HS-27A (cell line): Measurements from ENCODE around the gene SLC16A3.
A peak's percentile ranks its signal among the peaks of the same experiment; 100 is the strongest.
"Not testable (repeated sequence)": the region's sequence is repeated elsewhere in the genome, so short reads cannot be mapped to it uniquely, and the experiment has no call there.

ENCODE experiments used
- DNase-seq: peaks from one replicate; pipeline ENCODE4 v3.0.0-alpha.2; 2012; ENCODE audit warnings: low read depth, missing footprints

SLC16A3 gene

GRCh38 chr17:82204831-82205719, 23.8 kb upstream of the SLC16A3 start:
- no peak for DNase-seq

GRCh38 chr17:82205720-82206508, 22.9 kb upstream of the SLC16A3 start:
- no peak for DNase-seq

GRCh38 chr17:82210655-82211054, 18.2 kb upstream of the SLC16A3 start:
- not testable (repeated sequence) for DNase-seq

- no peak for DNase-seq
Measured at GRCh38 chr17:82212331-82213250, 16.3 kb upstream of the SLC16A3 start, which contains the start of gene CCDC57. Gene CCDC57 (minus strand): TSS chr17:82212842. CDS start chr17:82201944, 10,898 bp downstream.

GRCh38 chr17:82213251-82214011, 15.4 kb upstream of the SLC16A3 start:
- DNase-seq = no peak

GRCh38 chr17:82214012-82214628, 14.7 kb upstream of the SLC16A3 start:
- no peak for DNase-seq

- no peak for DNase-seq
Measured at GRCh38 chr17:82215095-82215971, 13.5 kb upstream of the SLC16A3 start.

GRCh38 chr17:82215972-82216300, 12.9 kb upstream of the SLC16A3 start:
- no peak for DNase-seq

- peak; percentile 66 for DNase-seq
Measured at GRCh38 chr17:82216301-82217119, 12.3 kb upstream of the SLC16A3 start.

- DNase-seq = no peak
Measured at GRCh38 chr17:82217120-82217529, 11.7 kb upstream of the SLC16A3 start.

- DNase-seq = peak; percentile 66
Measured at GRCh38 chr17:82217530-82218204, 11.2 kb upstream of the SLC16A3 start.

- DNase-seq = no peak
Measured at GRCh38 chr17:82218349-82219075, 10.3 kb upstream of the SLC16A3 start.

GRCh38 chr17:82219083-82219482, 9.8 kb upstream of the SLC16A3 start:
- DNase-seq = no peak

- no peak for DNase-seq
Measured at GRCh38 chr17:82219753-82220709, 8.8 kb upstream of the SLC16A3 start.

- no peak for DNase-seq
Measured at GRCh38 chr17:82221341-82221902, 7.4 kb upstream of the SLC16A3 start.

- no peak for DNase-seq
Measured at GRCh38 chr17:82222816-82223215, 6.0 kb upstream of the SLC16A3 start.
